Measurements from ENCODE around the gene PSAPL1.

The PSAPL1 gene

DNA sequence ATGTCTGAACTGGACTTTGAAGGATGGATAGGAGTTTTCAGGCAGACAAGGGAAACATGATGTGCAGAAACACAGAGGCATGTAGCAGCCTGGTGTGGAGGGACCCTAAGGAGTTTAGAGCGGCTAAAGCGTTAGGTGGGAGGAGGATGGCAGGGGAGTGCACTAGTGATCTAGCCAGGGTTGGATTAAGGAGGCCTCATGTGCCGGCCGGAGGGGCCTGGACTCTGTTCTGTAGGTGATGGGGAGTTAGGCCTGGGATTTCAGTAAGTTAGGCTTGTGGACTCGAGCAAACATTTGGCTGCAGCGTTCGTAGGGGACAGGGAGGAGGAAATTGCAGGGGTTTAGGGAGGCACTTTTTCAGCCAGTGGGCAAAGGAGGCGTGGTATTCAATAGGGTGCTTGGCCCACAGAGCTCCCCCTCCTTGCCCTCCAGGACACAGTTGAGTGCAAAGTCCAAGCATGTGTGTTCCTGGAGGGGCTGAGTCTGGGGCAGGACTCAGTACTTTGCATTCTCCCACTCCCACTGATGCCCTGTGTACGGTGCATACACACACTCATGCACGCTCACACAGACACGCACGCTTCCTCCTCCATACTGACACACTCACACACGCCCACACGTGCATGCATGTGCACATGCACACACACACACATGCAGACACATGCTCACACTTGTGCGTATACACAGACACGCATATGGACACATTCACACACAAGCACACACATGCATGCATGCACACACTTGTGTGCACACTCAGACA lies 18.6 kb downstream of the PSAPL1 start:
- no peak for DNase-seq (ENCODE audit: low read depth in 1 of 2, low spot score in 1 of 2)
- no peak overlapping the region for H3K27ac ChIP-seq (replicated peaks)
- TF ChIP-seq, protein P1, sequence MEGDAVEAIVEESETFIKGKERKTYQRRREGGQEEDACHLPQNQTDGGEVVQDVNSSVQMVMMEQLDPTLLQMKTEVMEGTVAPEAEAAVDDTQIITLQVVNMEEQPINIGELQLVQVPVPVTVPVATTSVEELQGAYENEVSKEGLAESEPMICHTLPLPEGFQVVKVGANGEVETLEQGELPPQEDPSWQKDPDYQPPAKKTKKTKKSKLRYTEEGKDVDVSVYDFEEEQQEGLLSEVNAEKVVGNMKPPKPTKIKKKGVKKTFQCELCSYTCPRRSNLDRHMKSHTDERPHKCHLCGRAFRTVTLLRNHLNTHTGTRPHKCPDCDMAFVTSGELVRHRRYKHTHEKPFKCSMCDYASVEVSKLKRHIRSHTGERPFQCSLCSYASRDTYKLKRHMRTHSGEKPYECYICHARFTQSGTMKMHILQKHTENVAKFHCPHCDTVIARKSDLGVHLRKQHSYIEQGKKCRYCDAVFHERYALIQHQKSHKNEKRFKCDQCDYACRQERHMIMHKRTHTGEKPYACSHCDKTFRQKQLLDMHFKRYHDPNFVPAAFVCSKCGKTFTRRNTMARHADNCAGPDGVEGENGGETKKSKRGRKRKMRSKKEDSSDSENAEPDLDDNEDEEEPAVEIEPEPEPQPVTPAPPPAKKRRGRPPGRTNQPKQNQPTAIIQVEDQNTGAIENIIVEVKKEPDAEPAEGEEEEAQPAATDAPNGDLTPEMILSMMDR (IDR thresholded peaks at IDR 0.05; ENCODE audit: insufficient read depth, low read length) = no peak
- TF ChIP-seq SPI1 (IDR thresholded peaks at IDR 0.05; ENCODE audit: borderline replicate concordance, low read depth) (no peak), GABPA (IDR thresholded peaks at IDR 0.05; ENCODE audit: low read depth) (no peak), POLR2AphosphoS5 (IDR thresholded peaks at IDR 0.05; ENCODE audit: low read depth) (no peak)
- TF ChIP-seq, protein P2, sequence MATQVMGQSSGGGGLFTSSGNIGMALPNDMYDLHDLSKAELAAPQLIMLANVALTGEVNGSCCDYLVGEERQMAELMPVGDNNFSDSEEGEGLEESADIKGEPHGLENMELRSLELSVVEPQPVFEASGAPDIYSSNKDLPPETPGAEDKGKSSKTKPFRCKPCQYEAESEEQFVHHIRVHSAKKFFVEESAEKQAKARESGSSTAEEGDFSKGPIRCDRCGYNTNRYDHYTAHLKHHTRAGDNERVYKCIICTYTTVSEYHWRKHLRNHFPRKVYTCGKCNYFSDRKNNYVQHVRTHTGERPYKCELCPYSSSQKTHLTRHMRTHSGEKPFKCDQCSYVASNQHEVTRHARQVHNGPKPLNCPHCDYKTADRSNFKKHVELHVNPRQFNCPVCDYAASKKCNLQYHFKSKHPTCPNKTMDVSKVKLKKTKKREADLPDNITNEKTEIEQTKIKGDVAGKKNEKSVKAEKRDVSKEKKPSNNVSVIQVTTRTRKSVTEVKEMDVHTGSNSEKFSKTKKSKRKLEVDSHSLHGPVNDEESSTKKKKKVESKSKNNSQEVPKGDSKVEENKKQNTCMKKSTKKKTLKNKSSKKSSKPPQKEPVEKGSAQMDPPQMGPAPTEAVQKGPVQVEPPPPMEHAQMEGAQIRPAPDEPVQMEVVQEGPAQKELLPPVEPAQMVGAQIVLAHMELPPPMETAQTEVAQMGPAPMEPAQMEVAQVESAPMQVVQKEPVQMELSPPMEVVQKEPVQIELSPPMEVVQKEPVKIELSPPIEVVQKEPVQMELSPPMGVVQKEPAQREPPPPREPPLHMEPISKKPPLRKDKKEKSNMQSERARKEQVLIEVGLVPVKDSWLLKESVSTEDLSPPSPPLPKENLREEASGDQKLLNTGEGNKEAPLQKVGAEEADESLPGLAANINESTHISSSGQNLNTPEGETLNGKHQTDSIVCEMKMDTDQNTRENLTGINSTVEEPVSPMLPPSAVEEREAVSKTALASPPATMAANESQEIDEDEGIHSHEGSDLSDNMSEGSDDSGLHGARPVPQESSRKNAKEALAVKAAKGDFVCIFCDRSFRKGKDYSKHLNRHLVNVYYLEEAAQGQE (IDR thresholded peaks at IDR 0.05; ENCODE audit: insufficient replicate concordance, low read depth) = no peak
- no peak overlapping the region for H3K4me3 ChIP-seq (replicated peaks; ENCODE audit: insufficient read depth, low read length)
- H3K27me3 ChIP-seq (ENCODE audit: insufficient read depth, poor library complexity, severe bottlenecking) = no peaks in the 10 kb centered on the region

DNA sequence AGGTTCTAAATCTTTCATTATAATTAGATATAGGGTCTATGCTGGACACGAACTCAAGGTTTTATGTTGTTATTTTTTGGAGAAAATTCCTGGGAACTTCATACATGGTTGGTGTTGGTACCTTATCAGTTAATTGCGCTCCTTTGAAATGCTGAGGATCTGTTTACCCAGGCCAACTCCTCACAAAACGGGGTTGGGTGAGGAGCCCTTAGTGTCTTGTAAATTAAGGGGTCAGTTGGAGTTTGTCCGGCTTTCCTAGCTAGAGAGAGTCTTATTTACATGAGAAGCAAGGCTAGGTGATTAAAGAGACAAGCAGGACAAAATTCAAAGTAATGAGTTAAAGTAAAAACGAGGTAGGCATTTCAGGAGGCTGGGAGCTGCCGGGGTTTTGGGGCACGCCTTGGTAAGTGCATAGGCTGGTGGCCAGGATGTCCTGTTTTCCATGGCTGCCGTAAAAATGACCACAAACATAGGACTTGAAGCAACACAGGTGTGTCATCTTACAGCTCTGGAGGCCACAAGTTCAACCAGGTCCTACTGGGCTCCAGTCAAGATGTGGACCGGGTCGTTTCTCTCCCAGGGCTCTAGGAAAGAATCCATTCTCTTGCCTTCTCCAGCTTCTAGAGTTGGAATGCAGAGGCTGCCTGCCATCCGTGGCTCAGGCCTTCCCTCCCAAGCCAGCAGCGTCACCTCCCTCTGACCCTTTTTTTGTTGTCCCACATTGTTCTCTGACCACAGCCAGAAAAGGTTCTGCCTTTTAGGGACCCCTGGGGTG lies 19.8 kb downstream of the PSAPL1 start:
- Histone ChIP-seq H3K4me3 (replicated peaks; ENCODE audit: insufficient read depth, low read length) (no peak overlapping the region), H3K27me3 (ENCODE audit: insufficient read depth, poor library complexity, severe bottlenecking) (no peaks in the 10 kb centered on the region), H3K27ac (replicated peaks) (no peak overlapping the region)
- TF ChIP-seq SPI1 (IDR thresholded peaks at IDR 0.05; ENCODE audit: borderline replicate concordance, low read depth) (no peak), GABPA (IDR thresholded peaks at IDR 0.05; ENCODE audit: low read depth) (no peak), POLR2AphosphoS5 (IDR thresholded peaks at IDR 0.05; ENCODE audit: low read depth) (no peak)
- TF ChIP-seq, protein P1 (IDR thresholded peaks at IDR 0.05; ENCODE audit: insufficient read depth, low read length) = no peak
- TF ChIP-seq, protein P2 (IDR thresholded peaks at IDR 0.05; ENCODE audit: insufficient replicate concordance, low read depth) = no peak
- DNase-seq (ENCODE audit: low read depth in 1 of 2, low spot score in 1 of 2) = no peak

- H3K27me3 ChIP-seq (ENCODE audit: insufficient read depth, poor library complexity, severe bottlenecking) = no peaks in the 10 kb centered on the region
- TF ChIP-seq, protein P1 (IDR thresholded peaks at IDR 0.05; ENCODE audit: insufficient read depth, low read length) = no peak
- TF ChIP-seq SPI1 (IDR thresholded peaks at IDR 0.05; ENCODE audit: borderline replicate concordance, low read depth) (no peak), POLR2AphosphoS5 (IDR thresholded peaks at IDR 0.05; ENCODE audit: low read depth) (no peak)
These were observed 20.7 kb downstream of the PSAPL1 start for GRCh38 chr4:7414046-7414445.

More at GRCh38 chr4:7414046-7414445, 20.7 kb downstream of the PSAPL1 start:
- DNase-seq (ENCODE audit: low read depth in 1 of 2, low spot score in 1 of 2) = no peak
- H3K4me3 ChIP-seq (replicated peaks; ENCODE audit: insufficient read depth, low read length) = no peak overlapping the region
- H3K27ac ChIP-seq (replicated peaks) = no peak overlapping the region
